BE2C (cell line): ENCODE results near the gene IQCN.

ENCODE experiments used
- DNase-seq: peaks from one replicate; pipeline ENCODE4 v3.0.0-alpha.2; 2020
- H3K27me3 ChIP-seq: fragments of 250-450 bp; sonication (Bioruptor Pico); 2 replicates; pipeline ENCODE4 v1.5.1; 2020; ENCODE audit warnings: mild to moderate bottlenecking
- H3K36me3 ChIP-seq: fragments of 250-450 bp; sonication (Bioruptor Pico); 2 replicates; pipeline ENCODE4 v1.5.1; 2020; ENCODE audit warnings: mild to moderate bottlenecking
- H3K4me1 ChIP-seq: fragments of 250-450 bp; sonication (Bioruptor Pico); 2 replicates; pipeline ENCODE4 v1.5.1; 2020
- H3K4me3 ChIP-seq: 2 replicates; pipeline ENCODE4 v1.5.1; 2011; ENCODE audit warnings: low read depth, low read length
- H3K9me3 ChIP-seq: fragments of 250-450 bp; sonication (Bioruptor Pico); 2 replicates; pipeline ENCODE4 v1.5.1; 2020
- TF ChIP-seq, protein P1 (sequence below): IDR thresholded peaks from 2 replicates; pipeline ENCODE4 v1.5.1; 2012; ENCODE audit warnings: mild to moderate bottlenecking, low read depth, low read length

Gene IQCN

DNA sequence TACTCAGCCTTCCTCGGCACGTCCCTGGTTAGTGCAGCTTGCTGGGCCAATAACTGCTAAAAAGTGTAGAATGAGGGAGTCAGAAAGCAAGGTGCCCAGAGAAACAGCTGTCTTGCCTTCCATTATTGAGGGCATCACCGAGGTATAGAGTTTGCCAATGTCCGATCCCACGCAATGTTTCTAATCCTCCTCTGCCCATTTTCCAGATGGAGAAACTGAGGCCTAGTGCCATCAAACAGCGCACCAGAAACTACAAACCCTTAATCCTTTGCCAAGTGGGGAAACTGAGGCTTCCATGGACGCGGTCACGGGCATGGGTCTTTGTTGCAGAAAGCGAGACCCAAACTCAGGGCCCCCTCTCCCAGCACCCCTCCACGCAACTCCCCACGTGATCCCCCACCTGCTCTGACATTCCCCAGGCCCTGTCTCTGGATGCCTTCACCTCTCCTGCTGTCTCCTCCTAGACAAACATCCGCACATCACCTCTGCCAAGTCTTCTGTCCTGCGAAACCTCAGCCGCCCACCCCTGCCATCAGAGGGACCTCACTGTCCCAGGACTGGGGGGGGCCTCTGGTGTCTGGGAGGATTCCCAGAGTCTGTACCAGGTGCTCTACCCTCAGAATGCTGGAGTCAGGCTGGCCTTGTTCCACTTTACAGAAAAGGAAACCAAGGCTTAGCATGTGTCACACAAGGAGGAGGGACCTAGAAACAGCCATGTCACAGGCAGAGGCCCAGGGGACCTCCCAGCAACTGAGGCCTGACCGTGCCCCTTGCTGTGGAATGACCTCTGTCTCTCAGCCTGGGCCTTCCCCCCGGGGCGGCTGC lies 47.1 kb downstream of the IQCN start:
- Histone ChIP-seq H3K36me3 (no peaks in the 10 kb centered on the region), H3K27me3 (peaks cover 16% of the 10 kb centered on the region), H3K4me3 (no peak overlapping the region), H3K4me1 (peaks cover 5% of the 10 kb centered on the region), H3K9me3 (no peaks in the 10 kb centered on the region)
- no peak for DNase-seq
- TF ChIP-seq, protein P1, sequence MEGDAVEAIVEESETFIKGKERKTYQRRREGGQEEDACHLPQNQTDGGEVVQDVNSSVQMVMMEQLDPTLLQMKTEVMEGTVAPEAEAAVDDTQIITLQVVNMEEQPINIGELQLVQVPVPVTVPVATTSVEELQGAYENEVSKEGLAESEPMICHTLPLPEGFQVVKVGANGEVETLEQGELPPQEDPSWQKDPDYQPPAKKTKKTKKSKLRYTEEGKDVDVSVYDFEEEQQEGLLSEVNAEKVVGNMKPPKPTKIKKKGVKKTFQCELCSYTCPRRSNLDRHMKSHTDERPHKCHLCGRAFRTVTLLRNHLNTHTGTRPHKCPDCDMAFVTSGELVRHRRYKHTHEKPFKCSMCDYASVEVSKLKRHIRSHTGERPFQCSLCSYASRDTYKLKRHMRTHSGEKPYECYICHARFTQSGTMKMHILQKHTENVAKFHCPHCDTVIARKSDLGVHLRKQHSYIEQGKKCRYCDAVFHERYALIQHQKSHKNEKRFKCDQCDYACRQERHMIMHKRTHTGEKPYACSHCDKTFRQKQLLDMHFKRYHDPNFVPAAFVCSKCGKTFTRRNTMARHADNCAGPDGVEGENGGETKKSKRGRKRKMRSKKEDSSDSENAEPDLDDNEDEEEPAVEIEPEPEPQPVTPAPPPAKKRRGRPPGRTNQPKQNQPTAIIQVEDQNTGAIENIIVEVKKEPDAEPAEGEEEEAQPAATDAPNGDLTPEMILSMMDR = no peak

DNA sequence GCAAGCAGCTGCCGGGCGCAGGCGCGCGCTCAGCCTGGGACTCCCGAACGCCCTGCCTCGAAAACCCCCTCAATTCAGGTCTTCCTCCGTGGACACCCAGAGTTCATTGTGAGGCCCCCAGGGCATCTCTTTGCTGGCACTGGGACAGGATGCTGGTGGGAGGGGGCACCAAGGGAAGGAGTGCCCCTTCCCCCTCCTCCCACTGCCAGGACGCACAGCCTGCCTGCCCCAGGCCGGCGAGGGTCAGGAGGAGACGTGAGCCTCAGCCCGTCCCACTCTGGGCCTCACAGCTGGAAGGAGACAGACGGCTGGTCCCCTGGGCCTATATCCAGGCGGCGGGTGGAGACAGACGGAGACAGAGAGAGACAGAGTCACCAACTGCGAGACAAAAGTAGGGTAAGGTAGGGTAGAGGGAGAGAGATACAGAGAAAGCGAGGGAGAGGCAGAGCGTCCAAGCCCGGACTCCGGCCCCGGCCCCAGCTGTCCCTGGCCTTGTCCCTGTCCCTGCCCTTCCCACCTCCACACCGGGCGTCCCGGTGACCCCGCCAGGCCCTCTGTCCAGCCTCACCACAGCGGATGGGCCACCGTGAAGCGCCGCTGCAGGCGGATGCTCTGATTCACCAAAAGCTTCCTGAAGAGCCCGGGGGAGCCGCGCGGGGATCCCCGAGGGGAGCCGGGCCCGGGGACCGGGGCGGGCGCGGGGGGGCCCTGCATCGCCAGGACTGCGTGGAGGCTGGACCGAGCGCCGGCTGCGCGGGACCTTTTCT lies 48.4 kb downstream of the IQCN start, which contains the start of gene PDE4C:
Gene PDE4C (minus strand): TSS at position 737 of the 767 bp plus-strand sequence. CDS start 23 bp downstream, at position 714.
- DNase-seq = peak; percentile 63
- H3K4me1 ChIP-seq = peaks cover 3% of the 10 kb centered on the region; the same call in 1 of the 2 replicates
- TF ChIP-seq, protein P1 = no peak
- no peaks in the 10 kb centered on the region for H3K9me3 ChIP-seq
- H3K27me3 ChIP-seq = peaks cover 16% of the 10 kb centered on the region
- H3K36me3 ChIP-seq = no peaks in the 10 kb centered on the region
- peak within 1 kb of the TSS; percentile 43 for H3K4me3 ChIP-seq

GRCh38 chr19:18225355-18225701 lies 48.9 kb downstream of the IQCN start:
- Histone ChIP-seq H3K4me3 (peak overlapping the region; percentile 43), H3K4me1 (peaks cover 3% of the 10 kb centered on the region; the same call in 1 of the 2 replicates), H3K9me3 (no peaks in the 10 kb centered on the region), H3K36me3 (no peaks in the 10 kb centered on the region), H3K27me3 (peaks cover 16% of the 10 kb centered on the region)
- no peak for DNase-seq
- TF ChIP-seq, protein P1 = no peak

GRCh38 chr19:18224525-18225354 lies 49.5 kb downstream of the IQCN start:
- peak; percentile 98 for DNase-seq
- TF ChIP-seq, protein P1 = no peak
- Histone ChIP-seq H3K36me3 (no peaks in the 10 kb centered on the region), H3K4me3 (peak overlapping the region; percentile 50), H3K9me3 (no peaks in the 10 kb centered on the region), H3K4me1 (peaks cover 3% of the 10 kb centered on the region; the same call in 1 of the 2 replicates), H3K27me3 (peaks cover 16% of the 10 kb centered on the region)

DNA sequence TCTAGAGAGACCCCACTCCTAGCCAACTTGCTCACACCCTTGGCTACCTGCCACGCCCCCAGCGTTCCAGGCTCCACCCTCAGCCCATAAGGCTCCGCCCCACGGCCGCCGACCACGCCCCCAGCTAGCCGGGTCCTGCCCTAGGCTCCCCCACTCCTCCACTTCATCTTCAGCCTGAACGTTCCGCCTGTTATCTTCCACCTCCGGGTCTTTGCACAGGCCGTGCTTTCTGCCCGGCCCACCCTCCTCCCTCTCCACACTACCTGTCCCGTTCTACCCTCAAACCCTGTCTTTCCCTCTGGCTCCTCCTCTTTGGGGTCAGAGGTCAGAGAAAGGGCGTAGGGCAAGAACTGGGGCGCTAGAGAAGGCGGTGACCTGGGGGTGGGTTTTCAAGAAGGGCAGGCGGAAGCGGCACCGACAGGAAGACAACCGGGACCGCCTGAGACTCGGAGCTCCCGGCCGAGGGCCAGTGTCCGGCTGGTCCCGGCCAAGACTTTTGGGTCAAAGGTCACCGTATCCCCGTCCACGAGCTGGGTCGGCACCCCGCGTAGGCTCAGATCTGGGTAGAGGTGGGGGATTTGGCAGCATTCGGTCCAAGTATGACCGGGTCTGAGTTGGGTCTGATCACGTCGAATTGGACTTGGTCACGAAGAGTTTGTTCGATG lies 50.3 kb downstream of the IQCN start:
- Histone ChIP-seq H3K9me3 (no peaks in the 10 kb centered on the region), H3K36me3 (no peaks in the 10 kb centered on the region), H3K27me3 (peaks cover 16% of the 10 kb centered on the region), H3K4me1 (peaks cover 3% of the 10 kb centered on the region; the same call in 1 of the 2 replicates), H3K4me3 (peak overlapping the region; percentile 50)
- peak; percentile 77 for DNase-seq
- TF ChIP-seq, protein P1 = no peak
